Body of pancreas (tissue), 4 donors: ENCODE data around the gene ST3GAL6.

Experiments
- CTCF ChIP-seq, 7 experiments: fragments of 450-650 bp in 4 of 7; fragments of 200-600 bp in 3 of 7; sonication (generic) in 3 of 7; IDR thresholded peaks; one replicate each; pipeline ENCODE4 v1.5.1; 2016 to 2019; ENCODE audit warnings: antibody characterized with exemption in 7 of 7
- POLR2A ChIP-seq, 3 donors: fragments of 450-650 bp; IDR thresholded peaks; one replicate each; pipeline ENCODE4 v1.6.1; 2016; ENCODE audit warnings: antibody characterized with exemption in 3 of 3, mild to moderate bottlenecking in 2 of 3

GRCh38 chr3:98734735-98735134, 28.4 kb upstream of the ST3GAL6 start:
- TF ChIP-seq POLR2A (IDR thresholded peaks at IDR 0.05) = no peak
- TF ChIP-seq CTCF (IDR thresholded peaks at IDR 0.05) = no peak
